ENCODE measurements around the gene APOLD1. TPM values are rescaled to one million over a fixed set of nuclear protein-coding genes. Genes with fewer than 3 reads are reported as not detected.

Gene APOLD1
- polyA plus RNA-seq, 1 donor from 2014 or later = 1.1 TPM

GRCh38 chr12:12821975-12822374 is 36.5 kb downstream of the APOLD1 start:
- Histone ChIP-seq H3K27me3 (ENCODE audit: insufficient read depth, low read depth, low read length) (no peaks in the 10 kb centered on the region), H3K9me3 (ENCODE audit: low read length) (no peaks in the 10 kb centered on the region), H3F3A (ENCODE audit: insufficient read depth, low read length, poor library complexity, severe bottlenecking) (no peaks in the 10 kb centered on the region), H4K20me1 (ENCODE audit: insufficient read depth) (no peaks in the 10 kb centered on the region), H3K36me3 (ENCODE audit: insufficient read depth, low read length) (no peaks in the 10 kb centered on the region), H3K79me2 (replicated peaks; ENCODE audit: insufficient read depth, low read length) (peaks cover 6% of the 10 kb centered on the region), H3K4me2 (ENCODE audit: low read length) (no peak overlapping the region), H3K9me2 (ENCODE audit: insufficient read depth, low read length) (no peaks in the 10 kb centered on the region), H2AFZ (ENCODE audit: low read depth, low read length) (no peak overlapping the region), H3K4me3 (ENCODE audit: low read length) (no peak overlapping the region), H3K9ac (ENCODE audit: low read length) (no peak overlapping the region), H3K27ac (ENCODE audit: low read length) (no peak overlapping the region)
- TF ChIP-seq REST (IDR thresholded peaks at IDR 0.05; ENCODE audit: borderline replicate concordance) (no peak), MXI1 (conservative IDR thresholded peaks at IDR 0.05; ENCODE audit: poor library complexity, severe bottlenecking) (no peak), TAF1 (IDR thresholded peaks at IDR 0.05; ENCODE audit: low read depth) (no peak), CTCF (IDR thresholded peaks at IDR 0.05; ENCODE audit: poor library complexity, severe bottlenecking) (no peak), POLR2AphosphoS5 (IDR thresholded peaks at IDR 0.05) (no peak), EZH2 (IDR thresholded peaks at IDR 0.05; ENCODE audit: borderline replicate concordance, insufficient read depth, low read length, poor library complexity, severe bottlenecking) (no peak), RAD21 (conservative IDR thresholded peaks at IDR 0.05) (no peak), SMC3 (conservative IDR thresholded peaks at IDR 0.05; ENCODE audit: poor library complexity) (no peak), EP300 (conservative IDR thresholded peaks at IDR 0.05; ENCODE audit: poor library complexity, severe bottlenecking) (no peak)

- Histone ChIP-seq H3K4me3 (ENCODE audit: low read length) (no peak overlapping the region), H3K27ac (ENCODE audit: low read length) (no peak overlapping the region), H3K9me3 (ENCODE audit: low read length) (no peaks in the 10 kb centered on the region), H3F3A (ENCODE audit: insufficient read depth, low read length, poor library complexity, severe bottlenecking) (no peaks in the 10 kb centered on the region), H3K9ac (ENCODE audit: low read length) (no peak overlapping the region), H3K79me2 (replicated peaks; ENCODE audit: insufficient read depth, low read length) (no peaks in the 10 kb centered on the region), H4K20me1 (ENCODE audit: insufficient read depth) (no peaks in the 10 kb centered on the region), H3K9me2 (ENCODE audit: insufficient read depth, low read length) (no peaks in the 10 kb centered on the region), H3K27me3 (ENCODE audit: insufficient read depth, low read depth, low read length) (no peaks in the 10 kb centered on the region), H3K4me2 (ENCODE audit: low read length) (no peak overlapping the region), H3K36me3 (ENCODE audit: insufficient read depth, low read length) (no peaks in the 10 kb centered on the region), H2AFZ (ENCODE audit: low read depth, low read length) (no peak overlapping the region)
- TF ChIP-seq SMC3 (conservative IDR thresholded peaks at IDR 0.05; ENCODE audit: poor library complexity) (no peak), POLR2AphosphoS5 (IDR thresholded peaks at IDR 0.05) (no peak), REST (IDR thresholded peaks at IDR 0.05; ENCODE audit: borderline replicate concordance) (no peak), TAF1 (IDR thresholded peaks at IDR 0.05; ENCODE audit: low read depth) (no peak), MXI1 (conservative IDR thresholded peaks at IDR 0.05; ENCODE audit: poor library complexity, severe bottlenecking) (no peak), CTCF (IDR thresholded peaks at IDR 0.05; ENCODE audit: poor library complexity, severe bottlenecking) (no peak)
Observed at GRCh38 chr12:12822886-12823285, 37.4 kb downstream of the APOLD1 start.

Measured in neural cell (in vitro differentiated cells).